KBM-7 (cell line): ENCODE results near the gene TRPM2.
A peak's percentile ranks its signal among the peaks of the same experiment; 100 is the strongest.
"Not testable (repeated sequence)": the region's sequence is repeated elsewhere in the genome, so short reads cannot be mapped to it uniquely, and the experiment has no call there.

Experiments used
- DNase-seq: peaks from one replicate; pipeline ENCODE4 v3.0.0-alpha.2; 2015
- in situ Hi-C: fragments of 300-500 bp; cut with MboI; formaldehyde crosslinking; loops from 2 replicates; pipeline ENCODE4 v1.14.3; 2020; ENCODE audit warnings: low sequenced_read_pairs, low pct_unique_long_range_greater_than_20kb, mixed read lengths

The TRPM2 gene

GRCh38 chr21:44349847-44350772 is 3.3 kb upstream of the TRPM2 start:
- DNase-seq: no peak
- in situ Hi-C loops: loop anchor here (10.0 to 25.0 kb wide), 3 partner anchors 115 to 538 kb away; no protein-coding TSS in a partner anchor

GRCh38 chr21:44350773-44351481 is 2.5 kb upstream of the TRPM2 start:
- DNase-seq: no peak
- in situ Hi-C loops: loop anchor here (10.0 to 25.0 kb wide), 2 partner anchors 114 to 536 kb away; no protein-coding TSS in a partner anchor

GRCh38 chr21:44351535-44352252 is 1.7 kb upstream of the TRPM2 start:
- in situ Hi-C loops: loop anchor here (10.0 to 25.0 kb wide), 2 partner anchors 113 to 536 kb away; no protein-coding TSS in a partner anchor

GRCh38 chr21:44352253-44352860 is 1.1 kb upstream of the TRPM2 start:
- no peak for DNase-seq
- in situ Hi-C loops: loop anchor here (10.0 to 25.0 kb wide), 2 partner anchors 112 to 535 kb away; no protein-coding TSS in a partner anchor

More at GRCh38 chr21:44351535-44352252, 1.7 kb upstream of the TRPM2 start:
- DNase-seq: no peak

- peak; percentile 74 for DNase-seq
- in situ Hi-C loops: loop anchor here (10.0 to 25.0 kb wide), 2 partner anchors 111 to 533 kb away; no protein-coding TSS in a partner anchor
Observed at GRCh38 chr21:44354001-44354405, 582 bp downstream of the TRPM2 start.

- DNase-seq: peak; percentile 58
- in situ Hi-C loops: loop anchor here (10.0 to 25.0 kb wide), 2 partner anchors 110 to 532 kb away; no protein-coding TSS in a partner anchor
Observed at GRCh38 chr21:44354775-44355771, 1.7 kb downstream of the TRPM2 start.

- in situ Hi-C loops: loop anchor here (10.0 to 25.0 kb wide), 2 partner anchors 109 to 531 kb away; no protein-coding TSS in a partner anchor
- no peak for DNase-seq
Observed at GRCh38 chr21:44356160-44356559, 2.7 kb downstream of the TRPM2 start.

GRCh38 chr21:44356636-44357035 is 3.2 kb downstream of the TRPM2 start:
- in situ Hi-C loops: loop anchor here (10.0 to 25.0 kb wide), 2 partner anchors 108 to 531 kb away; no protein-coding TSS in a partner anchor

GRCh38 chr21:44357064-44357837 is 3.8 kb downstream of the TRPM2 start:
- no peak for DNase-seq
- in situ Hi-C loops: loop anchor here (10.0 to 25.0 kb wide), 2 partner anchors 108 to 530 kb away; no protein-coding TSS in a partner anchor

More at GRCh38 chr21:44356636-44357035, 3.2 kb downstream of the TRPM2 start:
- DNase-seq: no peak

- no peak for DNase-seq
- in situ Hi-C loops: loop anchor here (10.0 to 25.0 kb wide), 2 partner anchors 105 to 528 kb away; no protein-coding TSS in a partner anchor
Observed at GRCh38 chr21:44359396-44359795, 6.0 kb downstream of the TRPM2 start.

- DNase-seq: peak; percentile 86
- in situ Hi-C loops: loop anchor here (25.0 kb wide), 1 partner anchor 527 kb away; no protein-coding TSS in a partner anchor
Observed at GRCh38 chr21:44360159-44360558, 6.7 kb downstream of the TRPM2 start.

- in situ Hi-C loops: loop anchor here (25.0 kb wide), 1 partner anchor 525 kb away; no protein-coding TSS in a partner anchor
- not testable (repeated sequence) for DNase-seq
Observed at GRCh38 chr21:44361903-44362302, 8.5 kb downstream of the TRPM2 start.

GRCh38 chr21:44363278-44363677 is 9.9 kb downstream of the TRPM2 start:
- in situ Hi-C loops: loop anchor here (25.0 kb wide), 1 partner anchor 524 kb away; no protein-coding TSS in a partner anchor
- DNase-seq: no peak

- DNase-seq: no peak
- in situ Hi-C loops: loop anchor here (25.0 kb wide), 1 partner anchor 523 kb away; no protein-coding TSS in a partner anchor
Observed at GRCh38 chr21:44364151-44365053, 11.0 kb downstream of the TRPM2 start.
